NCI-H526 treated with DMSO at 0.1 percent for 48 hours (cell line): ENCODE results near the gene KLHL25.

Experiments used
- DNase-seq: peaks from one replicate; lab custom pipeline; 2025; lab: John Stamatoyannopoulos, UW

The KLHL25 gene

DNA sequence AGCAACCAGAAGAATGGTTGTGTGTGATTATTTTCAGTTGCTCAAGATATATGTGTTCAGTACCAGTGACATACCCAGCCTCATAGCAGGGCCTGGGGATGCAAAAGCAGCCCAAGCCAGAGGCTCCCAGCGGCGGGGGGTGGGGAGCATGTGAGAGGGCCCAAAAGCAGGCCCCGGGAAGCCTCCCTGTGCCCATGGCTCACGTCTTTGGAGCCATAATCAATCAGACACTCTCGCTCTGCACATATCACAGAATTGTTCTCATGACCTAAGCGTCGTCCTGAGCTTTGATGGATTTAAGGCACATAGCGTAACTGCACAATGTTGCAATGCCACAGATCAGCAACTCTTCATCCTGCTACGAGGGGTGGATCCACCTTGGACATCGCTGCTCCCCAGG lies 20.8 kb downstream of the KLHL25 start:
- DNase-seq = no peak

DNA sequence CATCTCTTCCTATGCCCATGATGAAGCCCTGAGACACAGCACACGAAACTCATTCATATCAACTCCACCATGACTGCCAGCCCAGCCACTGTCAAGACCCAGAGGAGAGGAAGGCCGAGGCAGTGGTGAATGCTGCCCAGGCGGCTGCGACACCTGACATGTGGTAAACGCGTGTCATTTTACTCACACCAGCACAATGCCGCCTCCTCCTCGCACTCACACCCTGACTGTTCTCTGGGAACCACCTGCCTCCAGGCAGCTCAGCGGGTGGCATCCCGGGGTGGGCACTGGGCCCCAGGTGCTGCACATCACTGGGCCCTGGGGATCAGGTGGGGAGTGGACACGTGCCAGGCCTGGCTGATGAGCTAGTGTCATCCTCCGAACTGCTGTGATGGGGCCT lies 21.5 kb downstream of the KLHL25 start:
- DNase-seq = no peak

DNA sequence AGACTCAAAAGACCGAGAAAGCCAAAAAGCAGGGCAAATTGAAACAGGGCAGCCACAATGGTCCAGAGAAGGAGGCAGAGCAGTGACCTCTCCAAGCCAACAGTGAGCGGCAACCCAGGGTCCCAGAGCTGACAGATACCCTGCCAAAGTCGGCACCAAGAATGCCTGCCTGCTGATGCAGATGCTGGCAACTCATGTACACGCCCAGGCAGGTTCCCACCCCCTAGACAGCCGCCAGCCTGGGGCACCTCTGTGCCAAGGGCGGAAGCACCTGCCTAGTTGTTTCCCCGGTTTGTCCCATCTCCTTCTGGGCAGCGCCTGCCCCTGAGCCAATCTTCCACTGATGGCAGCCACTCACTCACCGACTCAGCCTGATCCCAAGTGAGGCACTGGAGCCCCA lies 22.1 kb downstream of the KLHL25 start:
- no peak for DNase-seq

DNA sequence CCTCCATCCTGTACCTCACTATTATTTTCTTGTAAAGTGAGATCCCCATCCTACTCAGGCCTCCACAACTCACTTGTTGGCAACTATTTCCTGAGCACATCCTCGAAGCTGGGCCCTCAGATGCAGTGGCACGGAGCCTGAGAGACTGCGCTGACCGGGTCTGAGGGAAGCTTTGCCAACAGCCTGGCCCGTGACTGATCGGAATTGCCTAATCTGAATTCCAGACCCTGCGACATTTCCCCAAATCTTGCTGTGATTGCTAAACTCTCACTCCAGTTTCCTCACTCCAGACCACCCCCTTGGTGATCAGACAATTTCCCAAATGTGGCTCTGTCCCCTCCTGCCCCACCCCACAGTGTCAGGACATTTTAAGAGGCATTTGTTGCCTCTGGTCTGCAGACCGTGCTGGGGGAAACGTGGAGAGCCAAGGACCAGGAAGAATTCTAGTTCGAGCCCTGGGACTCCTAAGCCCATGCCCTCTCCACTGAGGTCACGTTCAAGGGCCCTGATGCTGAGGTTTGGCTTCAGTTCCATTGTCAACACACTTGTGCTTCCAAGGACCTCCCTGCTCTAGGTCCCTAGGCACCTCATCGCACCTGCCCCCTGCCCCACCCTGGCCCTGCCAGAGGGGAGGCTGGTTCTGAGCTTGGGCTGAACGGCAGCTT lies 22.8 kb downstream of the KLHL25 start:
- no peak for DNase-seq

DNA sequence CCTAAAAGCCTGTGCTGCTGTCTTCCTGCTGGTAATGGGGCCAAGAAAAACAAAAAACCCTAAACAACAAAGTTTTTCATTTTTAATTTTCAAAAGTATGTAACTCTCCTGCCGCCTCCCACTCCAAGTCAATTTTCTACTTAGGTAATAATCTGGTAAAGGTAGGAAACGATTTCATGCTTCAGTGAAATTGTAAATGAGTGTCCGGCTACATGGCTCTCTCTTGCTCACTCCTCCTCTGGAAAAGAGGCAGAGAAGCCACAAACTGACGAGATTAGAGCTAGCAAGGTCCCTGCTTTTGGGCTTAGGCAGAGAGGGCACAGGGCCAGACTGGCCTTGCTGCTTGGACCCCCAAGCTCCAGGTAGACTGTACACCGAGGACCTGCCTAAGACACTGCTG lies 23.5 kb downstream of the KLHL25 start:
- no peak for DNase-seq

DNA sequence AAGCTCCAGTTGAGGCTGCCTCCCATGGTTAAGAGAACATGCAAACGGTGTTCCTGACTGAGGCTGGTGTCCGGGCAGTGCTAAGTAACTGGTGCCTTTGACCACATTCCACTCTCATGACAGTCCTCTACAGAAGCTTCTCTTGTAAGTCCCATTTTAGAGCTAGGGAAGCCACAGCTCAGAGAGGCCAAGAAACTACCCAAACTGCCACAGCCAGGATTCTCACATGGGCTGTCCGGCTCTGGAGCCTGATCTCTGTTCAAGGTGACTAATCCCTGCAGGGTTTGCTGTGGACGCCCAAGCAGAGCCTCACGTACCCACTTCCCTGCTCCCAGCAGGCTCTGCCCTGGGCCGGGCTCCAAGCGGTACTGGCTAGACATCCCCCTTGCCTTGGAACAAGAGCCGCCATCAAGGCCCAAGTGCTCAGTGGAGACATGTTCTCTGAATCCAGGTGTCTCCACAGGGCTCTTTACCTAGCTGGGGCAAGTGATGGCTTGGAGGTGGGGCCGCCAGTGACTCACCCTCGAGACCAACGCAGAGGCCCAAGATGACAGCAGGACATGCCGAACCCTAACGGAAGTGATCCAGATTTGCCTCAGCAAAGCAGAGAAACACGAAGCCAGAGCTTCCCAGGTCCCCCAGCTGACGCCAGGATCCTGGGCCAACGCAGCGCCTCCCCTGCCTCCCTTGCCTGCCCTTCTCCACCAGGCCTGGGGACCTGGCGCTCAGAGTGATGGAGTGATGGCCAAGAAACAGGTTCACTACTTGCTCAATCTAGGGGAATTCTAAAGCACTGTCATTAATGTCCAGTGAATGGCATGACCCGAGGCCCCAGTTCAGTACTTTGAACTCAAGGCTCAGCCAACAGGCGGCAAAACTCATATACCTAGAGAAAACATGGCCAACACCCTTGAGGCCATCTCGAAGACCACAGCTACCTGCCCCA lies 24.4 kb downstream of the KLHL25 start:
- DNase-seq = no peak

DNA sequence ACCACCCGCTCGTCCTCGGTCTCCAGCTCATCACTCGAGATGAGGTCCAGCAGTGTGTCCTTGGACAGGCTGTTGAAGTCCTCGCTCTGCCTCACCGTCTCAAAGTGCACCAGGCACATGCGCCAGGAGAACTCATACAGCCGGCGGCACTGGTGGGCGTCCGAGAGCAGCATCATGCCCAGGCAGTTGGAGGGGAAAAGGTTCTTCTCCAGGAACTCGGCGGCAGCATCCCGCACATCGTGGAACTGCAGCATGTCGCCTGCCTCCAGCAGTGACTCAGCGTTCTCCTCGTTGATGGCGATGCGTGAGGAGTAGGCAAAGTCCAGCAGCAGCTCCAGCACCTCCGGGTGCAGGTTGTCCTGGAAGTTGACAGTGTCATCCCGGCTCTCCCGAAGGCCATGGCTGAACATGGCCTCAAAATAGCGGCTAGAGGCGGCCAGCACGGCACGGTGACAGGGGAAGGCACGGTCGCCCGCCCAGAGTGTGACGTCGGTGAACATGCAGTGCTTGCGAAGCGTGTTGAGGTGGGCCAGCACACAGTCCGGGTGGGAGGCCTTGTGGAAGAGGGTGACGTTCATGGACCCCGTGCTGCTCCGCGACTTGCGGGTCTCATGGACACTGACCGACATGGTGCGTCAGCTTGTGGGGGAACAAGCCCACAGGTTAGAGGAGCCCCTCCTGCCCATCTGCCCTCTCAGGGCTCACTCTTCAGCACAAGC lies 25.4 kb downstream of the KLHL25 start:
- no peak for DNase-seq

DNA sequence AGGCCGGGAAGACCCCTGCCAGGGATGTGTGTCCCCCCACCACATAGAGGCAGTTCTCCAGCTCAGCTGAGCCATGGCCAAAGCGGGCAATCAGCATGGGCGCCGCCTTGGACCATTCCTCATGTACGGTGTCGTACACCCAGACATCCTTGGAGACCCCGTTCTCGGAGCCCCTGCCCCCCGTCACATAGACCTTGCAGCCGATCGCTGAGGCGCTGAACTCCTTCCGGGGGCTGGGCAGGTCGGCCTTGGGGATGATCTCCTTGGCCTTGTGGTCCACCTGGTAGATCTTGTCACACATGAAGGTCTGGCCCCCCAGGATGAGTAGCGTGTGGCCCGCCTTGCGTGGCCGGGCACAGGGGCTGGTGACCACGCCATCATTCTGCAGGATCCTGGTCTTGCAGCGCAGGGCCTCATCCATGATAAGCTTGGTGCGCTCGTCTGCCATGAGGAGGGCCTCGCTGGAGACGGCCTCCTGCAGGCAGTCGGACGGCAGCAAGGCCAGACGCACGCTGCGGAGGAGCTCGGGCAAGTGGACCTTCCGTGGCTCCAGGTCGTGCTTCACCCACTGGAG lies 26.0 kb downstream of the KLHL25 start:
- DNase-seq = no peak

DNA sequence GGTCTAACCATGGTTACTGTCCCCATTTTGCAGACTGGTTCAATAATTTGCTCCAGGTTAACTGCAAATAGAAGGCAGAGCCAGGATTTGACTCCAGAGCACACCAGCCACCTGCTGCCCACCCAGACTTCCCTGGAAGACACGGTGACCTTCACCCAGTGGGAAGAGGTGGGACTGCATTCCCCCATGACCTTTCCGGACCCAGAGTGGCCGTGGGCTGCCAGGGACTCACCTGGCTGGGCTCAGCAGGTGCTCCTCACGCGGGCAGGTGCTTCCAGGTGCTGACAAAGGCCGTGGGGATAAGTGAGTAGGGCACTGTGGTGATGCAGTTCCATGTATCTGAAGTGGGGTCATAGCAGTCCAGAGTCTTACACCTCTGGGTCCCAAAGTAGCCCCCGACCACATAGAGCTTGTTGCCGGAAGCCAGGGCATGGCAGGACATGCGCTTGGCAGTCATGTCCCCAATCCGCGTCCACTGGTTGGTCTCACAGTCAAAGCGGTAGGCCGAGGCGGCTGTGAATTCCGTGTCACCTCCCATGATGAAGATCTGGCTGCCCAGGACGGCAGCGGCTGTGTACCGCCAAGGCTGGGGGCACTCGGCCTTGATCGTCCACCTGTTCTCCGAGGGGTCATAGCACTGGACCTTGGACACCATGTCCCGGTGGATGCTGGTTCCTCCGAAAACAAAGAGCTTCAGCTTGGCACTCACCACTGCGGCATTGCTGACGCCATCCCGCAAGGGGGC lies 26.8 kb downstream of the KLHL25 start:
- no peak for DNase-seq

DNA sequence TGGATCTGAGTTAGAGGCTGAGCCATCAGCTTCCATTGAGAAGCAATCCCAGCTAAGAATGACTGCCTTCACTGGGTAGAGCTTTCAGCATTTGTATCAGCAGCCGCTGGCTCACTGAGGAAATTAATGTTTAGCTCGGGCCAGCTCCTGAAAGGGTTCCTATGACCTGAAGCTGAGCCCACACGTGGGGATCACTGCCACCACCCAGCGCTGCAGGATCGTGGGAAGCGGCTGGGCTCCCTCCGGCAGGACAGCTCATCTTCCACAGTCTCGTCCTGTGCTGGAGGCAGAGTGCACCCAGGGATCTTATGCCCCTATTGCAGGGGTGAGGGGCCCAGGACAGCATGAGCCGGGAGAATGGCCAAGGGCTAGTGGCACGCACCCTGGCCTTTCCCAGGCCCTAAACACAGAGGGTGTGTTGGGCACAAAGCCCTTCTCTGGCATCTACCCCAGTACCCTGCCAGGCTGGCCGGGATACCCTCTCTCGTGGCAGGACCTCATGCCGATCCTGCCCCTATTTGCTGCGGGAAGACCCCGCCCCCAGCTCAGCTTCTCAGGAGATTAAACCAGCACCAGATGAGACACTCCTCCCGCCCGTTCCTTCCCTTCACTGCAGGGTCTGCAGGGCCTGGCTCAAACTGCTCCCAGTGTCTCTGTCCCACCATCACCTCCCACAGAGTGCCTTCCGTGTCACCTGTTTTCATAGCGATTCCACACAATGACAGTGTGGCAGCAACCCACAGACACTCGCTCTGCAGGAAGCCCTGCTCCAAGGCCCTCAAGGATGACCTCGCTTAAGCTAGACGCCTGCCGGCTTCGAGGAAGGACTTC lies 28.5 kb downstream of the KLHL25 start:
- DNase-seq = no peak

DNA sequence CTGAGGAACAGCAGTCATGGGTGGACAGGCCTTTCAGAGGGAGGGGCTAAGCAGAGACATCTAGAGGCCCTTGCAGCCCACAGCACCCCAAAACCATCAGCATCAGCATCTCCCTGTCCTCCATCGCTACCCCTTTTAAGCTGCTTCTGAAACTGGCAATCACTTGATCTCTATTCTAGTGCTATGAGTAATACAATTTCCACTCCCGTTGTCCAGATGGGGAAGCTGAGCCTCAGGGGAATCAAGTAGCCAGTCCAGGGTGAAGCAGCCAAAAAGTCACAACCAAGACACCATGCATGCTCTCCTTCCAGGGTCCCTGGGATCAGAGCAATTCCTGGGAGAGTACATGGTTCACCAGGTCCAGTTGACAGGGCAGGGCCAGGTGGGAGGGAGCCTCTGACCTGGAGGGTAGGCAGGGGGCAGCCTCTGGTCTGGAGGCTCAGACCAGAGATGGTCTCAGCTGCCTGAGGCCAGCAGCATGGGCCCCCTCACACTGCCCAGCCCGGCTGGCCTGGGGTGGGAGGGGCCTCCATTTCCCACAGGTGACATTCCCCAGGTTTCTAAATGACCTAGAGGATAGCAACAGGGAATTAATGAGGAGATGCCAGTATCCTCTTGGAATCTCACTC lies 30.0 kb downstream of the KLHL25 start:
- DNase-seq = no peak

DNA sequence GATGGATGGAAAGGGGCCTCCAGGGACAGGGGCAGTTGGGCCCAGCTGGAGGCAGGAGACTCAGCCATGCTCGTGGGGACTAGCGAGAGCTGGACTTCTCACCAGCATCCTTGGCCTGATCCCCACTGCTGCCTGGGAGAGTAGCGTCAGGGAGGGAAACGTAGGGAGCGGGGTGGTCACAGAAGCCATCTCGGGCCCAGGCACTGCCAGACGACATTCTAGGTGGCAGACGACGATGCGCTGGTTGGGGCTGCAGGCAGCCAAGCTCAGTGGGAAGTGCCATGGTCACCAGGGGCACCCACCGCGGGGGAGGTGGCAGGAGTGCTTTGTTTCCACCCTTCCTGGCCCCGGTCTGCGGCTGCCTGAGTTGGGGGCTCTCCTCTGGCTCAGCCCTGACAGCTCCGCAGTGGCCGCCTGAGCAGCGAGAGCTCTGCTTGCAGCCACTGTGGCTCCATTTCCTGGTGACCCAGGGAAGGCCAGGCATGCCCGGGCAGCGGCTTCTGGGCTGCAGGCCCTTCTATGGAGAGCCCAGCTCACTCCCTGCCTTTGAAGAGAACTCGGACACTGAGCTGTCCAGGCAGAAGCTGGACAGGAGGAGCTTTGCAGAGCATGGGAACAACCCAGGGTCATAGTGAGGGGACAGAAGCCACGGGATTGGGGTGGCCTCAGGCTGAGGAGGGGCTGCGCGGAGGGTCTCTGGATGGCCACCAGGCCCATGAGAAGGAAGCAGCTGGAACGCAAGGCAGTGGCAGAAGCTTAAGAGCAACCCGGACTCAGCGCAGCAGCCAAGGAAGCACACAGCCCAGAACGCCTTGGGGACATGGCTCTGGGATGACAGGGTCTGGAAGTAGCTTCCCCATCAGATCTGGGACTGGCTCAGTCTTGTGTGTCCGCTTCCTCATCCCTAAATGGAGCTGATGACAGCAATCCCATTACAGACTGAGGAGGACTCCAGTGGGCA lies 30.8 kb downstream of the KLHL25 start:
- no peak for DNase-seq

DNA sequence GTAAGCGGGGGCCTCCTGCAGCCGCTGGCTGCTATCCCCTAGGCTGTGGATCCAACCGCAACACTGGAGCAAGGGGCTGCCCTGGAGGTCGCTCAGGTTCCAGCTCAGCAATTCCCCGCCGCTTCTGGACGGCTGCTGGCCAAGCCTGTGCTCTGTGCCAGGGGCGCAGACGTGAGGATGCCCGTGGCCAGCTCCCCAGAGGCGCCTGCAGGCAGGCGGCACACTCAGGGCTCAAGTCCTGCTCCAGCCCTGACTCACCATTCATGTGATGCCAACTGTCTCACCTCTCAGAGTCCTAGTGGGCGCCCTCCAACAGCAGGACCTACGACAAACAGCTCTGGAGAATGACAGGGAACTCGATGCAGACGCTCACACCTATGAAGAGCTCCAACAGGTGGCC lies 31.6 kb downstream of the KLHL25 start:
- DNase-seq = no peak

DNA sequence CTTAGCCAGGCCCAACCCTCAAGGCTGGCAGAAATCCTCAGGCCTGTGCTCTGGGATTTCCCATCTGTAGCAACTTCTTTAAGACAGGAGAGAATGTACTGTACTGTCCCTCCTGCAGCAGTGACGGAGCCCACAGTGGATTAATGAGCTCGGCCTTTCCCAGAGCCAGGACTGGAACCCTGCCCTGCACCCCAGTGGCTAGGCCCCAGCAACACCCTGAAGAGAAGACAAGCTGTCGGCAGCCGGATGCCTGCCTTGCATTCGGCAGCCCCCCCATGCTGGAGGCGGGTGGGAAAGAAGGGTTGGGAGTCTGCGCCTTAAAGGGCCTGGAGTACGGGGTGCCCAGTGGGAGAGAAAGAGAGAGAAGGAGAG lies 32.0 kb downstream of the KLHL25 start:
- no peak for DNase-seq

DNA sequence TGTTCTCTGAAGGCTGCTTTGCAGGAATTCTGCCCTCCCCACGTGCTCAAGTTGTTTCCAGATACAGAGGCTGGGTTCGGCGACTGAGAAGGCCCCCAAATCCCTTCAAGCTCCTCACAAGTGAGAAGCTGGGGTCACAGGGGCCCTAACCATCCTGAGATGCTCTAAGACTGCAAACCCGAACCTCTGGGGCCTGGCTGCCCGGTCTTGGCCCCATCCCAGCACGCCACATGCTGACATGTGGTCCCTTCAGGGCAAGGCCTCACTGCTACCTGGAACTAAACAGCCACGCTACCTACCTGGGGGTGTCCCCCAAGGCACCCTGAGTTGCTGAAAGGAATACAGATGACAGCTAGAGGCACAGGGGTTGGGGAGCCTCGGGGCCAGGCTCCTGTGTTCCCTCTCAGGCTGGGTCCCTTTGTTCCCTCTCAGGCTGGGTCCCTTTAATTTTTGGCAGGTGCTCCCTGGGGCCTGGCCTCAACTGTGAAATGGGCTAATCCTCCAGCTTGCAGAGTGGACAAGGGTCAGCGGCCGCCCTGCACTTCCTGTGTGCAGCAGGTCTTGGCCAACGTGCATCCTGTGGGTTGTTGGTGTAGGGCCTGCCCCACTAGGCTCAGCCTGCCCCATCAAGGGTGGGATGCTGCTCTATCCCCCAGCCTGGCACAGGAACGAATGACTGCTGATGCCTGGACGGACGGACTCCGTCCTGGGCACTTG lies 32.5 kb downstream of the KLHL25 start:
- no peak for DNase-seq

DNA sequence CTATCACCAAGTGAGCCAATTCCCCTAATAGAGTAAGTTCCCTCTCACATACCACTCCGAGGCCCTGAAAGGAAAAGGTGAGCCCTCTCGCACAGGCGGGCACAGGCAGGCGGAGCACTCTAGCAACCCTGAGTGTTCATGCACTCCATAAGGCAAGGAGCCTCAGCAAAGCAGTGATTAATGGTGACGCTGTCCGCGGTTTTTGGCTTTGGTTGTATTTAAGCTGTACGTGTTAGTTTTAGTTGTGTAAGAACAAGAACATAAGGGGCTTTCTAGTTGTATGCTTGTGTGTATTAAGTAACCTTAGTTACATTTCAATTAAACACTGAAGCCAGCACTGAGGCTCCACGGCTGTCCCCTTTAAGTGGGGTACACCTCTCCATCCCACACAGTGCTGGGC lies 33.1 kb downstream of the KLHL25 start:
- no peak for DNase-seq

DNA sequence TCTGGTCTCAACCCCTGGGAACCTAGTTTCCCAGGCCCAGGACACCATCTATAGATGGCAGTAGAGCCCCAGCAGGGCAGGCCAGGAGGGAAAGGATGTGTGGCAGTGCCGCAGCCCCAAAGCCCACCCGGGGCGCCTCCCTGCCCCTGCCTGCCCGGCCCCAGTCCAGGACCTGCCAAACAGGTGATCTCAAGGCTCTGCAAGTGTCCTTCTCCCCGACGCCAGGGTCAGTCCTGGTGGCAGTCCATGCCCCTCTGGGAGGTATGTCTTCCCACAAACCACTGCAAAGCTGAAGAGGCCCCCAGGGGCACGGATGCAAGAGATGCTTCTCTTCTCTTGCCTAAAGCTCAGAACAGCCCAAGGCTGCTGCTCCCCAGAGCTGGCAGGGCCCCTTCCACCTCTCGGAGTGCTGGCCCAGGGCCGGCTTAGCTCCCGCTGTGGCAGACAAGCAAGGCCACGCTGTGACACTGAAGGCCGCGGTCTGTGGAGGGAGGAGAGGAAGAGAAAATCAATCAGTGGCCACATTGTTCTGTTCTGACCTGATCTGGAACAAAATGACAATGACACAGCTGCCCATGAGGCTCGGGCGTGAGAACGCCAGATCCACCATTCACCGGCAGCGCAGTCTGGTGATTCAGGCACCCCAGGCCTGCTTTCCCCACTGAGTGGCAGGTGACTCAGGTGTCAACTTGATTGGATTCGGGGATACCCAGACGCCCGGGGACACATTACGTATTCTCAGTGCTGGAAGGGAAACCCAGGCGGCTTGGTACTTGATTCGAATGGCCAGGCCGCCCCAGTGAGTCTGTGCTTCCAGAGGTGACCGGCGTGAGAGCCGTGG lies 34.0 kb downstream of the KLHL25 start:
- no peak for DNase-seq

DNA sequence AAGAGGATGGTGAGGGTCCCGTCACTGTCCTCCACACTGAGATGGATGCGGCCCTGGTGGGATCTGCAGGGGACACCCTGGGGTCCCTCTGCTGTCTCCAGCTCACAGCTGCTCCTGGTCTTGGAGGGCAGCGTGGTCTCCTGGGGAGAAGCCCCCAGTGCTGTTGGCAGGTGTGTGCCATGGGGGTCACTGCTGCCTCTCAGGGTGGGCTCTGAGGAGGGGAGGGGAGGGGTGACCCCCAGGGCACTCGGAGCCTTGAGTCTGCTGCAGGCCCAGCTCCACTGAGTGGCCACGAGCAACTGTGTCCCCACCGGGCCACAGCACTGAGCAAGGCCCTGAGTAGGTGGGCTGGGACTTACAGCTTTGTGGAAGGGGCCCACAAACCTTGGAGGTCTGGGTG lies 34.7 kb downstream of the KLHL25 start:
- DNase-seq = no peak
